ENCODE measurements around the gene CHM. TPM values are rescaled to one million over a fixed set of nuclear protein-coding genes. Genes with fewer than 3 reads are reported as not detected.

Gene CHM
- total RNA-seq, 1 donor from 2014 or later: 28.4 TPM

GRCh38 chrX:85897362-85898126 lies 149.8 kb downstream of the CHM start:
- Histone ChIP-seq H3K4me3 (no peak overlapping the region), H3K27me3 (no peaks in the 10 kb centered on the region), H3K9me3 (no peaks in the 10 kb centered on the region), H3K4me1 (no peaks in the 10 kb centered on the region), H3K27ac (no peak overlapping the region), H3K36me3 (peaks cover 7% of the 10 kb centered on the region)
- no peak for TF ChIP-seq CTCF (IDR thresholded peaks at IDR 0.05)
- intact Hi-C loops (cut with DNase I): no loop called here
- DNase-seq (no peak), ATAC-seq (peak; percentile 26)

- Histone ChIP-seq H3K4me3 (no peak overlapping the region), H3K9me3 (no peaks in the 10 kb centered on the region), H3K4me1 (no peaks in the 10 kb centered on the region), H3K27ac (no peak overlapping the region), H3K36me3 (no peaks in the 10 kb centered on the region), H3K27me3 (no peaks in the 10 kb centered on the region)
- intact Hi-C loops (cut with DNase I): no loop called here
- ATAC-seq (no peak), DNase-seq (no peak)
- no peak for TF ChIP-seq CTCF (IDR thresholded peaks at IDR 0.05)
These were observed 164.8 kb downstream of the CHM start for GRCh38 chrX:85882601-85883000.

GRCh38 chrX:85870585-85870984 lies 176.8 kb downstream of the CHM start:
- Histone ChIP-seq H3K9me3 (no peaks in the 10 kb centered on the region), H3K4me1 (no peaks in the 10 kb centered on the region), H3K27ac (no peak overlapping the region), H3K36me3 (peaks cover 3% of the 10 kb centered on the region), H3K27me3 (no peaks in the 10 kb centered on the region), H3K4me3 (no peak overlapping the region)
- intact Hi-C loops (cut with DNase I): no loop called here
- DNase-seq (no peak), ATAC-seq (no peak)
- no peak for TF ChIP-seq CTCF (IDR thresholded peaks at IDR 0.05)

- no peaks in the 10 kb centered on the region for H3K27me3 ChIP-seq
- H3K27ac ChIP-seq: no peak overlapping the region
- ATAC-seq (no peak), DNase-seq (no peak)
- no peaks in the 10 kb centered on the region for H3K36me3 ChIP-seq
- no peaks in the 10 kb centered on the region for H3K4me1 ChIP-seq
- intact Hi-C loops (cut with DNase I): no loop called here
- TF ChIP-seq CTCF (IDR thresholded peaks at IDR 0.05): no peak
- H3K9me3 ChIP-seq: no peaks in the 10 kb centered on the region
- H3K4me3 ChIP-seq: no peak overlapping the region
These were observed 182.0 kb downstream of the CHM start for GRCh38 chrX:85865324-85865723.

GRCh38 chrX:85859426-85859825 lies 187.9 kb downstream of the CHM start:
- no peaks in the 10 kb centered on the region for H3K36me3 ChIP-seq
- no peaks in the 10 kb centered on the region for H3K4me1 ChIP-seq
- DNase-seq (no peak), ATAC-seq (no peak)
- no peaks in the 10 kb centered on the region for H3K27me3 ChIP-seq
- H3K9me3 ChIP-seq: no peaks in the 10 kb centered on the region
- no peak overlapping the region for H3K27ac ChIP-seq
- H3K4me3 ChIP-seq: no peak overlapping the region
- intact Hi-C loops (cut with DNase I): no loop called here
- no peak for TF ChIP-seq CTCF (IDR thresholded peaks at IDR 0.05)

Data from upper lobe of right lung (tissue), 1 donor.